ENCODE data around the gene RSPH4A.
A peak's percentile ranks its signal among the peaks of the same experiment; 100 is the strongest.
"Not testable (repeated sequence)": the region's sequence is repeated elsewhere in the genome, so short reads cannot be mapped to it uniquely, and the experiment has no call there.

Gene RSPH4A

DNA sequence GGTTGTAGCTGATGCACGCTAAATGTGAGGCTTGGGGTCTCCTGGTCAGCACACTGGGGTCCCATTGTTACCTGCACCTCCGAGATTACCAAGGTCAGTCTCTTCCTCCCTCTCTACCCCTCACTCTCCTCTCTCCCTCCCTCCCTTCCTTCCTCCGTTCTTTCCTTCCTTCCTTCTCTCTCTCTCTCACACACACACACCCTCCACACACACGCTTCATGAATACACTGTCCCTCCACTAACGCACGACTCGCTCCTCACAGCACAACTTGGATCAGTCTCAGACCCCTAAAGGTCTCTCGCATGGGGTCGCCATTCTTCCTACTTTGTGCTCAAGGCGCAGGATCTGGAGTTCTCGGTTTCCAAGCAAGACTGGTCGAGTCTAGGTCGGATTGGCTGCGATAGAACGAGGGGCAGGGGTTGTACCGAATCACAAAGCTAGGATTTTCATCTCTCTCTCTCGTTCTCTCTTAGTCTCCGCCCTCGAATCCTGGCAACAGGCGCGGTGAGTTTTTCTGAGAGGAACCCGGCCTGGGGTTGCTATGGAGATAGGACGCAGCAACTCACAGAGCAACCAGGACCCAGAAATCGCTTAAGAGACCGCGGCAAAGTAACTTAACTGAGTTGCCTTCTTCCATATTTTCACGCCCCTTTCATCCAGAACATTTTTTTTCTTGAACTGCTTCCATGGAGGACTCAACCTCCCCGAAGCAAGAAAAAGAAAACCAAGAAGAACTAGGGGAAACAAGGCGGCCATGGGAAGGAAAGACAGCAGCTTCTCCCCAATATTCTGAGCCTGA is at the start of gene RSPH4A:
RSPH4A (plus strand) TSS at position 543 of the 800 bp plus-strand sequence; CDS start at position 688, 145 bp downstream.
- DNase-seq = peak; percentile 71 to 73

GRCh38 chr6:116568111-116568510 is 48.2 kb upstream of the RSPH4A start:
- no peak for DNase-seq

DNA sequence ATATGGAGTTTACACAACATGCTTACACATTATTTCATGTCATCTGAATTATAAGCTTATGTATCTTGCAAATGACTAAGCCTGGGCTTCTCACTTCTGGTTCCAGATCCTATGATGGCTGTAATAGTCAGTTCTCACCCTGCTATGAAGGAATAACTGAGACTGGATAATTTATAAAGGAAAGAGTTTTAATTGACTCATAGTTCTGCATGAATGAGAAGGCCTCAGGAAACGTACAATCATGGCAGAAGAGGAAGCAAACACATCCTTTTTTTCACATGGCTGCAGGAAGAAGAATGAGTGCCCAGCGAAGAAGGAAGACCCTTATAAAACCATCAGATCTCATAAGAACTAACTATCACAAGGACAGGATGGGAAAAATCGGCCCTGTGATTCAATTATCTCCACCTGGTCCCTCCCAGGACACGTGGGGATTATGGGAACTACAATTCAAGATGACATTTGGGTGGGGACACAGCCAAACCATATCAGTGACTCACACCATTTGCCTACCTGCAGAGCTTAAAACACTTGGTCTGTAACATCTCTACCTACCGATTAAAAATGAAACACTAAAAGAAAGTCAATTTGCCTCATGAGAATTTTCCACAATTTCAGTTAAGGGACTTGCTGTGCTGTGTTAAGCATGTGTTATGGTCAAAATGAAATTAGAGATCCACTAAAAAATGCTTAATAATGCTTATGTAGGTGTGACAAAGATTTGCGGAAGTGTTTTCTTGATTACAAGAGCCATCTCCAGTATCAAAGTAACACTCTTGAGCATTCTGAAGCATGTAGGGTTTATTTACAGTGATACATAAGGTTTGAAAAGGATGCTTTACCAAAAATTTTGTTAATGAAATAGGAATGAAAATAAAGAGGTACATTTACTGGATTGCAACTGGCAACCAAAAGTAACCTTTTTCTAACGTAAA is 47.2 kb upstream of the RSPH4A start:
- DNase-seq = no peak

DNA sequence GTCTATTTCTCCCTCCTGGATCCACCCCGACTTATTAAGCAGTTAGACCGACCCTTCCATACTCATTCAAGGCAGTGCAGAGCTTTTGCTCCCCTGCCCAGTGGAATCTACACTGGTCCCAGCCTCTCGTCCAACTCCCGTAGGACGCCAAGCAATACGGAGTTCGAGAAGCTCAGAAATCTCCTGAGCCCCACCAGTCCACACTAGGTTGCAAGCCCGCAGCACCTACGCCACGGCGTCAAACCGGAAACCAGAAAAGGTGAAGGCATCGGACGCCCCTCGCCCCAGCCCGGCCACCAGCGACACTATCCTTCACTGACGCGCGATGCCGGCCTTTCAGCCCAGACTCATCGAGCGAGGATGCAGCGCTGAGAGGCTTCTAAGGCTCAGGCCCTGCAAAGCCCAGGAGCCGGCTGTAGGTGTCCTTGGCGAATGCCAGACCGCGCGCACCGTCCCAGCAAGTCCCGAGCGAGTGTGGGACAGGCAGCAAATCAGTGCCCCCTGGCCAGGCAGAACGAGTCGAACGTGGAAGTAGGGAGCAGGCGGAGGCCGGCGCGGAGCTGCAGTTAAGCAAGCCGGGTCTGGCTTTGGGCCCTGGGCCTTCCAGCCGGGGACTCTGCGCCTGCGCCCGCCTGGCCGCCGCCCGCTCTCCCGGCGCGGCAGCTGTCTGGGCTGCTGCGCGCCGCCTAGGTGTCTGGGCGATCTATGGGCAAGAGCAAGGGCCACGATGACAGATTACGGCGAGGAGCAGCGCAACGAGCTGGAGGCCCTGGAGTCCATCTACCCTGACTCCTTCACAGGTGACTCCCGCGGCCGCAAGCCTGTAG is 45.2 kb upstream of the RSPH4A start, which contains the start of gene RWDD1:
RWDD1 (plus strand) TSS at position 649 of the 827 bp plus-strand sequence; CDS start at position 728, 79 bp downstream.
- DNase-seq = peak; percentile 99

- DNase-seq = no peak
Observed at GRCh38 chr6:116571683-116572000, 44.6 kb upstream of the RSPH4A start.

DNA sequence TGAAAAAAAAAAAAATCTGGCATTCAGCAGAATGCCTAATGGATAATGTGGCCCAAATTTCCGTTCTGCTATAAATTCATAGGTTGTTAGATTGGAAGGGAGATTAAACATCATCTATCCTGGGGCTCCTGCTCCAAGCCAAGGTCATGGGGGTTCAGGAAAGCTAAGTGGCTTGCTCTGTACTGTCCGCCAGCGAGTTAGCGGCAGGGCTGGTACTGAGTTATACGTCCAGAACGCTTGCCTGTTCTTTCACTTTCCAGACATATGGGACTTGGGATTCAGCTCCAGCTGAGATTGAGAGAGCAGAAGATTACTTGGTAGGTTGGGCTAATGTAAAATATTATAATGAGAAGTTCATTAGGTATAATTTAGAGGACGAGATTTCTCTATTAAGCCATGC is 44.1 kb upstream of the RSPH4A start:
- no peak for DNase-seq

GRCh38 chr6:116575227-116575626 is 41.1 kb upstream of the RSPH4A start:
- no peak for DNase-seq

DNA sequence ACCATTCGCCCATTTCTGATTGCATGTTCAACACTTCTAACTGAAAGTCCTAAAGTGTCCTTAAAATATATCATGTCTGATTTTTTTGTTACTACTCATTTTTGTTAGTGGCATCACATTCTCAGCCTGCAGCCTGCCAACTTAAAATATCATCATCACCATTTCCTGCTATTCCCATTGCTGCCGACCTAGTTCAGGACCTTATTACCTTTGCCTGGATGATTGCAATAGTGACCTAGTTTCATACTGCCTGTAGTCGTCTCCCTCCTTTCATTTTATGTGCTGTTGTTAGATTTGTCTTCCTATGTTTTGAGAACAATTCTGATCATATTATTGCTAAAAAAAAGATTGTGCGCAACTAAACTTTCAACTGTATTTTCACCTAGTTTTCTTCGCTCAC is 38.8 kb upstream of the RSPH4A start:
- no peak for DNase-seq

DNA sequence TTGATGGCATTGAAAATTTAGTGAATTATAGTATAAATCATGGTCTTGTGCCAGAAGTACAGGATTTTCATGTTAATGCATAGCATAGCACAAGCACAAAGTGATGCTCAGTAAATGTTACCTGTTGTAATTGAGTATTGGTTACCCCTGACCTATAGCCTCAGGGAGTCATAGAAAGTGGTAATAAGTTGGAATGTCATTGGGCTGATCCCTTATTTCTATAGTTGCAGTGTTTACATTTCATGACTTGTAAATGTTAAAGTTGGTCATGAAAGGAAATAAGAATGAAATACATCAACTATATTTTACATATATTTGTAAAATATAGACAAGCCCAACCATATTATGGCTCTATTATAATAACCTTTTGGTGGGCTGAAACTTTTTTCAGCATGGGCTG is 37.9 kb upstream of the RSPH4A start:
- no peak for DNase-seq

DNA sequence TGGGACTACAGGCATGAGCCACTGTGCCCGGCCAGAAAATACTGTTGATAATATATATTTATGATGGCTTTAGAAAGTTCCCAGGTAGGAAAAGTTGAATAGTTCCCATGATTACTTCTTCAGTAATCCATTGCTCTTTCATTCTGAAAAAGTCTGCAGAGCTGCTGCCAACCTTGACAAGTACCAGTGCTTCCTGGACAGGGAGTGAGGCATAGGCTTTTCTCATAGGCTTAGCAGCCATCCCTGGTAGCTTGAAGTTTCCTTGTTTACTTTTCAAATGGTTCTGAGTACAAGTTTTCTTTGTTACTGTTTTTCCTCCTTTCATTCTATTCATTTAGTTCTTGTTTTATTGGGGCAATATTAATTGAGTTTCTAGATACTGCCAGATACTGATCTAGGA is 37.1 kb upstream of the RSPH4A start:
- no peak for DNase-seq

DNA sequence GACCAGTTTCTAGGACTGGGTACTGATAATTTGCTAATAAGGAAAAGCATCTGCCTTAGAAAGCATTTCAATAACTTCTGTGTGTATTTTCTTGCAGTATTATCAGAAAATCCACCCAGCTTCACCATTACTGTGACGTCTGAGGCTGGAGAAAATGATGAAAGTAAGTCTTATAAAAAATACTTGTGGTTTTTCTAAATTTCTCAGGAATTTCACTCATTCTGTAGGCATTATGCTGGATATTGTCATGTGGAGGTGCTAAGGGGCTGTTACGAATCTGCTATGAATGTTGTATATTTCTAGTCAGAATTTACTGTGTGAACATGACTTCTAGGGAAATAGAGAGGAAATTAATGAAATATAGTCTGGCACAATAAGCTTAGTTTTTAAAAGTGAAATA is 36.1 kb upstream of the RSPH4A start:
- DNase-seq = no peak

GRCh38 chr6:116586276-116586675 is 30.0 kb upstream of the RSPH4A start:
- DNase-seq = no peak

- DNase-seq = no peak
Observed at GRCh38 chr6:116586738-116587137, 29.5 kb upstream of the RSPH4A start.

DNA sequence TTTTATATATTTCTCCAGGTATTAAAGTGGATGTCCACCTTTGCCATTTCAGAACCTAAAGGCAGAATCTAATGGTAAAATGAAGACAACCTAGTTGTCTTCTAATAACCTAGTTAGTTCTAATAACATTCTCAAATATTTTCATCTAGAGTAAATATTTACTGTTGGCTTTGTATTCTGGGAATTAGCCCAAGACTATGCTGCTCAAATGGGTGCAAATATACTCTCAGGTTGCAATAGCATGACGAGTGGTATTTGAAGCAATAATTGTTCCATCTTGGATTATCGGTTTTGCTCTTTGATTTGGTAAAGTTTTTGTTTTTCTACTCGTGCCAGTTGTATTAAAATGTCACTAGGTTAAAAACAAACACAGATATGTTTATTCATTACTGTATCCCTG is 21.0 kb upstream of the RSPH4A start:
- DNase-seq = no peak

DNA sequence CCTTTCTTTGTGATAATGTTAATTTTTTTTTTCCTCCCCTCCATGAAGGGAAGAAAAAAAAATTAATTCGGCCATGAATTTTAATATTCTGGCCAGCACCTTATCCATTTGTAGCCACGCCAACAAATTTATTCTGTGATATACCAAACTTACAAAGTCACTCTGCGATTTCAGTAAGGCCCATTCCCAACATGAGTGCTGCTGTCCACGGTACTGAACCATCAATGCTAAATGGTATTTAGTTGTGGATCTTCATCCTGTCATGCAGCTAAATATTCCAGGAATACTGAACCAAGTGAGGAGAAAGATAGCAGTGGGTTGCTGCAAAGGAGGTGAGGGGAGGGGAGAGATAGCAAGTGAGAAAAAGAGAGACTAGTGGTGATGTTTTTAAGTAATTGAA is 19.5 kb upstream of the RSPH4A start:
- DNase-seq = no peak

DNA sequence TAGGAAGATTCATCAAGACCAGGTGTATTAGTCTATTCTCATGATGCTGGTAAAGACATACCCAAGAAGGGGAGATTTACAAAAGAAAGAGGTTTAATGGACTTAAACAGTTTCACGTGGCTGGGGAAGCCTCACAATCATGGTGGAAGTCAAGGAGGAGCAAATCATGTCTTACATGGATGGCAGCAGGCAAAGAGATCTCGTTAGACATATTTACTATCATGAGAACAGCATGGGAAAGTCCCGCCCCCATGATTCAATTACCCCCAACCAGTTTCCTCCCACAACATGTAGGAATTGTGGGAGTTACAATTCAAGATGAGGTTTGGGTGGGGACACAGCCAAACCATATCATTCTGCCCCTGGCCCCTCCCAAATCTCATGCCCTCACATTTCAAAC is 12.4 kb upstream of the RSPH4A start:
- not testable (repeated sequence) for DNase-seq

DNA sequence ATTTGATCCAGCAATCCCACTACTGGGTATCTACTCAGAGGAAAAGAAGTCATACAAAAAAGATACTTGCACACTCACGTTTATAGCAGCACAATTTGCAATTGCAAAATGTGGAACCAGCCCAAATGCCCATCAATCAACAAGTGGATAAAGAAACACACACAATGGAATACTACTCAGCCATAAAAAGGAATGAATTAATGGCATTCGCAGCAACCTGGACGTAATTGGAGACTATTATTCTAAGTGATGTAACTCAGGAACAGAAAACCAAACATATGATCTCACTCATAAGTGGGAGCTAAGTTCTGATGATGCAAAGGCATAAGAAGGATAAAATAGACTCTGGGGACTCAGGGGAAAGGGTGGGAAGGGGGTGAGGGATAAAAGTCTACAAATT is 11.4 kb upstream of the RSPH4A start:
- DNase-seq = not testable (repeated sequence)

DNA sequence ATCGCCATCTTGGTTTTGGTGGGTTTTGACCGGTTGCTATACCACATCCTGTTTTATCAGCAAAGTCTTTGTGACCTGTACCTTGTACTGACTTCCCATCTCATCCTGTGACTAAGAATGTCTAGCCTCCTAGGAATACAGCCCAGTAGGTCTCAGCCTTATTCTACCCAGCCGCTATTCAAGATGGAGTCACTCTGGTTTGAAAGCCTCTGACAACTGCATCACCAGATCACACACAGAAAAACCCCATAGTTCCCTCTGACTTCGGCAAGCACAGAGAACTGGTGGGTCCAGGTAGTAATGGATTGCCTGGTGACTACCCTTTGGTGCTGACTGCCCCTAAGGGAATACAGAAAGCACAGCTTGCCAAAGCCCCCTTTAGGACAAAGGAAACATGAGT is 10.3 kb upstream of the RSPH4A start:
- DNase-seq = no peak

DNA sequence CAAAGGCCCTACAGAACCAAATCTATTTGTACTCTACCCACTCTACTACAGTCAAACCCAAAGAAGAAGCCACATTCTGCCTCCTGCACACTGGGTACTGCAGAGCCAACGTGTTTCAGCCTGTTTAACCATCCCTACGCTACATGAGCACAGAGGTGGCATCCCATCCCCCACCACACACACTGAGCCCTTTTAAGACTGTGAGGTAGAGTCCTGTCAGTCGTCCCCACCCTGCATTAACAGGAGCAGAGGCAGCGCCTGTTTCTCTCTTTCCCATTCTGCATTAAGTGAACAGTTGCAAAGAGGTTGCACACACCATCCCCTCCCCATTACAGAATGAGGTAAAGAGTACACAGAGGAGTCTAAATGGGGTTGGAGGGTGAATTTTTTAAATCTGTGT is 5.2 kb upstream of the RSPH4A start:
- no peak for DNase-seq

DNA sequence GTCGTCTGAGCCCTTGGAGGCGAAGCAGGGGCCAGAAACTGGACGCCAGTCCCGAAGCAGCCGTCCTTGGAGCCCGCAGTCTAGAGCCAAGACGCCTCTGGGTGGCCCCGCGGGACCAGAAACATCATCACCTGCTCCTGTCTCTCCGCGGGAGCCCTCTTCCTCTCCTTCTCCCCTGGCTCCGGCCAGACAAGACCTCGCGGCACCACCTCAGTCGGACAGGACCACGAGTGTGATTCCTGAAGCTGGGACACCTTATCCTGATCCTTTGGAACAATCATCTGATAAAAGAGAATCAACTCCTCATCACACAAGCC is 416 bp downstream of the RSPH4A start:
- no peak for DNase-seq

DNA sequence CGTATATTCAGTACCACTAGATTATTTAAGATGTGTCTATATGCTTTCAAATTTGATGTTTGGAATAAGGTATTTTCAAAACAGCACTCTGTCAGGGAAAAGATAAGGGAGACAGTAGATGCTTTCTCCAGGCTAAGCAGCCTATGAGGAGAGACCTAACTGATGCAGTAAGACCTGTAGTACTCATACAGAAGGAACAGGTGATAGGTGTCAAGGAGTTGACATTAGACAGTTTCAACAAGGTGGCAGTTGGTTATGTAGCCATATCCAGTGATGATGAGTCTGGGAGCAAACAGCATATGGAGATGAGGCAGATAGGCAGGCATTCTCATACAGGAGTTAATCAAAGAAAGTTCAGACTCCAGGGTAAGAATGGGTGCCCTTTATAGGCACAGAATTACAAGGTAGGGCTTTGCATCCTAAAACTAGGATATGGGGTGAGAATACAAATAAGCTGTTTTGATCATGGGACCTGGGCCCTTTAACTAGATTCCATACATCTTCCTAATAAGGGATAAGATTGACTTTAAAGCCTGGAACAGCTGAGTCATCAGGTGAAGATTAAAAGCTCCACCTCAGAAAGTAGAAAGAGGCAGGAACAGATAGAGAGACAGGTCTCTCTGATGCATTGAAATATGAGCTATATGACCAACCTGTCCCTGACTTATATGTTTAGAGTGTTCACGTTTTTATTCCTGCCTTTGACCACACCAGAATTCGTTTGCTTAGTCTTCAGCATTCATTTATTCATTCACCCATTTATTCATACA is 7.9 kb downstream of the RSPH4A start:
- DNase-seq = no peak

DNA sequence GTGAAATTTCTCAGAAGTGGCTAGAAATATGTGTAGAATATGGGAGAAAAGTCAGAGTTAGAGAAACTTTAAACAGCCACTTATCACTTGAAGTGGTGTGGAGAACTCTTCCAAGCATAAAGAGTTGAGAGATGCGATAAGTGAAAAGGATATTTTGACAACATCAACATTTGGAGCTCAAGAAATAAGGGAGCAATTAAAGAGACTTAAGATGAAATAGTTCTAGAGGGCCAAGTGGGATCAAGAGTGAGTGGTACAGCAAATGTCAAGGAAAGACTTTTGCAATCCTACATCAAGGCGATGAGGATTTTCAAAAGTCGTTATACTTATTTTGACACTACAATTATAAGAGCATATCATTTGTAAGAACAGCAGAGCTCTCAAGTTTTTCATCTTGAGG is 9.6 kb downstream of the RSPH4A start:
- no peak for DNase-seq
